ENCODE results near the gene SLC30A7.
"Not testable (repeated sequence)": the region's sequence is repeated elsewhere in the genome, so short reads cannot be mapped to it uniquely, and the experiment has no call there.

The SLC30A7 gene

DNA sequence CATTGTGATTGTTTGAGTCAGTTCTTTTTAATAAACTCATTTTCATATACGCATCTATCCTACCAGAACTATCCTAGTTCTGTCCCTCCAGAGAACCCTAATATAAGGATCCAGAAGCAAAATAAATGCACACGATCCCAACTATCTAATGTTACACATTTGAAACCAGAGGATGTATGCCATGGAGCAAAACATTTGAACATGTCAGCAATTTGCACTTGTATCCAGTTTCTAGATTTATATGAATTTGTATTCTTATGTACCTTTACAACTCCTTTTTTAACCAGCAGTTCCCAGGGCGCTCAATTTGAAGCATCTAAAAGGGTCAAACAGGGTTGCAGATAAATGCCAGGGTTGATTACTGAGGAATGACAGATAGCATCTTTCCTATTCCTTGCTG is 3.3 kb upstream of the SLC30A7 start:
- no peak for DNase-seq

- no peak for DNase-seq
Measured at GRCh38 chr1:100893718-100894117, 2.2 kb upstream of the SLC30A7 start.

GRCh38 chr1:100894603-100895539 is 1.0 kb upstream of the SLC30A7 start, which contains the start of gene EXTL2:
EXTL2 (minus strand) TSS chr1:100894842; CDS start chr1:100888757, 6,085 bp downstream.
- peak; percentile 95 for DNase-seq

DNA sequence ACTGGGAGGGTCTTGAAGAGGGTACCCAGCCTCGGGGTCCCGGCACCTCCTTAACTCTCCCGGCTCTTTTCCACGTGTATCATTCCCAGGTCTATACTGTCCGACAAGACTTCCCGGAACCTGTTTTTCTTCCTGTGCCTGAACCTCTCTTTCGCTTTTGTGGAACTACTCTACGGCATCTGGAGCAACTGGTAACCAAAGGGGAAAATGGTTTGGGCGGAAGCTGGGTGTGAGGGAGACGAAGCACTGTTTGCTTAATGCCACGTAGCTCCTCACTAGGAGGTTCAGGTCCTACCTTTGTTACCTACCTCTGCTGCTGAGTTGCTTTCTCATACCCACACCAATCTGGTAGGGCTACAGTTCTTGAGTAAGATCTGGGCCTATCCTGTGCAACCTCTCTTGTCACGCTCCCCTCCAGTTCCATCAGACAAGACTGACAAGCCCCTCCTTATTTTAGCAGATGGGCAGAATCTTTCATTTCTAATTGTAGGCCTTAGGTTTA is 642 bp downstream of the SLC30A7 start:
- no peak for DNase-seq

- DNase-seq: no peak
Measured at GRCh38 chr1:100902365-100902764, 6.5 kb downstream of the SLC30A7 start.

GRCh38 chr1:100903777-100904176 is 7.9 kb downstream of the SLC30A7 start:
- no peak for DNase-seq

DNA sequence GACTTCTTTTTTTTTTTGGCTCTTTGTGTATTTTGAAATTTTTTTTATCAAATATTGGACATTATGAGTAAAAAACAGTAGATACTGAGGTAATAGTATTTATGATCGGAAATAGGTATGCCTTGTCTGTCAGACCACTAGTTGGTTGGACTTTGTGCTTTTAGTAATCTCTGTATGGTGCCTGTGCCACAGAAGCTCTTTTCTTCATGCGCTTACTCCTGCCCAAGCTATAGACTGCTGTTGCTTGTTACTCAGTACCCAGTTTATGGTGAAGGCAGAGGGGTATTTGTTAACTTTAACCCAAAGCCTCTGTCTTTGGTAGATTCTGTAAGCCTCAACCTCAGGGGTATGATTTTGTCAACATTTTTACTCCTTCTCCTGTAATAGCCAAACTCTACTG is 8.6 kb downstream of the SLC30A7 start:
- DNase-seq: no peak

- no peak for DNase-seq
Measured at GRCh38 chr1:100905181-100905580, 9.3 kb downstream of the SLC30A7 start.

- DNase-seq: no peak
Measured at GRCh38 chr1:100907887-100908286, 12.0 kb downstream of the SLC30A7 start.

GRCh38 chr1:100909018-100909417 is 13.1 kb downstream of the SLC30A7 start:
- DNase-seq: no peak

DNA sequence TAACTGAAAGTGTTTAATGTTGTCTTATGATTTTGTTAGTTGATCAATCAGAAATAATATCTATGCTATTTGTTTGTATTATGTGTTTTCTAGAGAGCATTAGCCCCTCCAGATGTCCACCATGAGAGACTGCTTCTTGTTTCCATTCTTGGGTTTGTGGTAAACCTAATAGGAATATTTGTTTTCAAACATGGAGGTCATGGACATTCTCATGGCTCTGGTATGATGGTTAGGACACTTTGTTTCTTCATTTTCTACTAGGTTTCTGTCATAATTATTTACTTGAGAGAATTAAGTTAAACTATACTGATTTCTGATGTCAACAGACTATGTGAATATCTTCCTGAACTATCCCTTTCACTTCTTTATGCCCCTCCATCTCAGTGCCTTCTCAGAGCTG is 16.1 kb downstream of the SLC30A7 start:
- no peak for DNase-seq

DNA sequence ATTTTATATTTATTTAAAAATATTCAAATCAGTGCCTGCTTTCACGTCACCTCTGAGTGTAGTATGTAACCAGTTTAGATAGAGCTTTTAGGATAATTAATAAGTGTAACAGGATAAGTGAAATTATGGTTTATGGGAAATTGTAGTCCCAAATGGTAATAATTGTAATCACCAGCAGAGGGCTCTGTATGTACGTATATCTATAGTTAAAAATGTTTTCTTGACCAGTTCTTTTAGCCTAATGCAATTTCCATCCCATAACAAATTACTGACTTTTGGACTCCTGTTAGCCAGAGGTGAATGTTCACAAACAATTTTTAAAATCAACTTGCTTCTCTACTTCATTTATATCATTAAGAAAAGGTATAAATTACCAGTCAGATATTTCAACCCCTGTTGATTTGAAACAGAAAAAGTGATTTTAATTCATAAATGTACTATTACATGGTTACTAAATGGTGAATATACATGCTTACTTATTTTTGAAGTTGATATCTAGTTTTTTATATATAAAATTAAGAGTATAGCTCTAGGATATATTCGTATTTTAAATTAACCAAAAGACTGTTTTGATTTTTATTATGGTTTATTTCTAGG is 25.3 kb downstream of the SLC30A7 start:
- peak; percentile 19 for DNase-seq

DNA sequence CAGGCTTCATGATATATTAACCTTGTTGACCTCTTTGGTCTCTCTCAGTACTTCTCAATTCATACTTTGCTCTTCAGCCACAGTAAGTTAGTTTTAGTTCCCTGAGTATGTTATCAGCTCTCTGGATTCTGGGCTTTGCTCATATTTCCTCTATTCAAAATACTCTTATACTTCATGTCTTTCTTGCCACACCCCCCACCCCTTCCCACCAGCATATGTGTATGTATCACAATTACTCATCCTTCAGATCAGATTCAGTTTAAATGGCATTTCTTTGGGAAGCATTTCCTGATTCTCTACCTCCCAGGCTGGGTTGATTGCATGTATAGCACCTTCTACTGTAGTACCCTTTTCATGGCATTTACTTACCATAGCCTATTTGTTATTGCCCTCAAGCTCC is 28.3 kb downstream of the SLC30A7 start:
- no peak for DNase-seq

DNA sequence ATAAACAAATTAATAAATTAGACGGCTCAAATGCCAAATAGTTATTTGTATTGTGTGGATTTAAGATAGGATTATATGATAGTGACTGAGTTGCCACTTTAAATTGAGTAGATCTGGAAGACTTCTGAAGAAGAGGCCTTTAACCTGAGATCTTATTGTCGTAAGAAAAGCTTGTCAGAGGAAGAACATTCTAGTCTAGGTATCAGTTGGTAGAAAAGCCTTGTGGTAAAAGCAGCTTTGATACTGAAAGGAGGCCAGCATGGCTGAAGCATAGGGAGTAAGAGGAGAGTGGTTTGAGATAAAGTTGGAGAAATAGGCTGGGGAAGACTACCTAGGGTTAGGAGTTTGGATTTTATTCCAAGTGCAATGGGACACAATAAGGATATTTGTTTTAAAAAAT is 29.1 kb downstream of the SLC30A7 start:
- no peak for DNase-seq

GRCh38 chr1:100926240-100926639 is 30.4 kb downstream of the SLC30A7 start:
- DNase-seq: no peak

GRCh38 chr1:100927276-100927675 is 31.4 kb downstream of the SLC30A7 start:
- no peak for DNase-seq

DNA sequence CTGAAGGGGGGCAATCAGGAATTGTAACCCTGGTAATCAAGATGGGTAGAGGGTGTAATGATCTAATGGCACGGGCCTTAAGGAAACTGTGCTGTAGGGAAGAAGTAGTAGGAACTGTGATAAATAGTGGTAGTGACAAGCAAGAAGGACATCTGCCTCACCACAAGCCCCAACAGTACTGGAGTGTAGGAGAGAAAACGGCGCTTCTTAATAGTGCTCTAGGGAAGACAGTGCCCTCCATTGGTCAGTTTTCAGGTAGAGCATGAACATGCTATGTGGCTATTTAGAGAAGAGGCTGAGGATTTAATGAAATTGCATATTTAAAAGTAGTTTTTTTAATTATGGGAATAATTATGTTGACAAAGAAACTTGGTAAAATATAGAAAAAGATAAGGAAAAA is 32.2 kb downstream of the SLC30A7 start:
- DNase-seq: no peak

GRCh38 chr1:100930494-100930893 is 34.6 kb downstream of the SLC30A7 start:
- no peak for DNase-seq

DNA sequence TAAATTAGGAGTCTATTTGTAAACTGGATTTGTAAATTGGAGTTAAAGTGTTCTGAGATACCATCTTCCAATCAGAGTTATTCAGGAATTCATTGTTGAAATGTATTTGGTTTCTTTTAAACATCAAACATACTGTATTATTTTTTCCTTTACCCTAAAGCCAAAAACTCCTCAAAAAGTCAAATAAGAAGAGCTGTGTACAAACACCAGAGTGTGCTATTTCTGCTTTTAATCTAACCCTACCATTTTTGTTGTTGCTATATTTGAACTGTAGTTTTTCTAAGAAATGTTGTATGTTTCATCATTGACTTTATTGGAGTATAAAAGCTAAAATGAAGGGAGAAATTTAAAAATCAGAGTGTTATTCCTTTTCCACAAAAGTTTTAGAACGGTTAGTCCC is 35.8 kb downstream of the SLC30A7 start:
- DNase-seq: no peak

DNA sequence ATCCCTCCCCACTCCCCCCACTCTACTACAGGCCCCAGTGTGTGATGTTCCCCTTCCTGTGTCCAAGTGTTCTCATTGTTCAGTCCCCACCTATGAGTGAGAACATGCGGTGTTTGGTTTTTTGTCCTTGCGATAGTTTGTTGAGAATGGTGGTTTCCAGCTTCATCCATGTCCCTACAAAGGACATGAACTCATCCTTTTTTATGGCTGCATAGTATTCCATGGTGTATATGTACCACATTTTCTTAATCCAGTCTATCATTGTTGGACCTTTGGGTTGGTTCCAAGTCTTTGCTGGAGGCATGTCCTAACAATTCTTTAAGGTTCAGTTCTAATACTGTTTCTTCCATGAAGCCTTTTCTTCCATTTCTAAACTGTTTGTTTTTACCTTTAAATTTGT is 37.7 kb downstream of the SLC30A7 start:
- not testable (repeated sequence) for DNase-seq

DNA sequence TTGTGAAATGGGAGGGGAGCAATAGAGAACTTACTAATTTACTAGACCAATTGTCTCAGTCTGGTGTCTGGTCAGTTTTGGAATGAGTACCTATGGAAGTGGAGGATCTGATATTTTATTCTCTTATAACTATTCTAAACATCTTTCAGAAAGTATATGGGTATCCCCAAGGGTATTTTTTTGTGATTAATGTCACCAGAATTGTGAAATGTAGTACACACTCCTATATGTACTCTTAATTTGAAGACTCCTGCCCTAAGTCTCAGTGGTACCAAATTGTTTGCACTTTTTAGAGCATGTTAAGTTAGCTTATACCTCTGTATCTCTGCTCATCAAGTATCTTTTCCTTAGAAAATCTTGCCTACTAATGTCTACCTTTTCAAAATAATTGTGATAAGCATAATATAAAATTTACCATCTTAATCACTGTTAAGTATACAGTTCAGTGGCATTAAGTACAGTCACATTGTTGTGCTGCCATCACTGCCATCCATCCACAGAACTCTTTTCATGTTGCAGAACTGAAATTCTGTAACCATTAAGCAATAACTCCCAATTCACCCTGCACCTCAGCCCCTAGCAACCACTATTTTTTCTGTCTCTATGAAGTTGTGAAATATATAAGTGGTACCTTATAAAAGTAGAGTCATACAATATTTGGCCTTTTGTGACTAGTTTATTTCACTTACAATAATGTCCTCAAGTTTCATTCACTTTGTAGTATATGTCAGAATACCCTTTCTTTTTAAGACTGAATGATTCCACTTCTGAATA is 40.5 kb downstream of the SLC30A7 start:
- no peak for DNase-seq

GRCh38 chr1:100941098-100941527 is 45.2 kb downstream of the SLC30A7 start:
- DNase-seq: no peak

GRCh38 chr1:100941580-100942216 is 45.8 kb downstream of the SLC30A7 start:
- no peak for DNase-seq

Measured in retina (tissue), 1 donor.